Activated T-cell treated with anti-CD3 and anti-CD28 coated beads, Interleukin-2, amount 50 U/mL, for 72 hours (primary cell): Measurements from ENCODE around the gene CEP350. TPM values are rescaled to one million over a fixed set of nuclear protein-coding genes. Genes with fewer than 3 reads are reported as not detected.
A peak's percentile ranks its signal among the peaks of the same experiment; 100 is the strongest.

Experiments
- ATAC-seq, 2 donors: fragments of 150-1000 bp; cut with Tn5 transposase; replicated peaks in 1 of 2; 2 replicates each; pipeline ENCODE4 v1.10.0; 2021; ENCODE audit warnings: moderate library complexity in 2 of 2, mild to moderate bottlenecking in 1 of 2
- DNase-seq, 2 donors: peaks; one replicate each; pipeline ENCODE4 v3.0.0; 2021 to 2022; ENCODE audit warnings: mixed read lengths in 1 of 2
- H3K27ac Mint-ChIP-seq: one replicate; pipeline ENCODE4 v1.8.0; 2022; ENCODE audit warnings: mild to moderate bottlenecking, moderate library complexity, mixed read lengths
- H3K27me3 Mint-ChIP-seq: one replicate; pipeline ENCODE4 v1.8.0; 2022; ENCODE audit warnings: low read depth, mixed read lengths
- H3K36me3 Mint-ChIP-seq, 2 donors: one replicate each; pipeline ENCODE4 v1.8.0; 2022; ENCODE audit warnings: mixed read lengths in 2 of 2, mild to moderate bottlenecking in 1 of 2; ENCODE audit not compliant: insufficient read depth in 2 of 2
- H3K4me1 Mint-ChIP-seq: one replicate; pipeline ENCODE4 v1.8.0; 2022; ENCODE audit warnings: low read depth, mixed read lengths
- H3K4me3 Mint-ChIP-seq, 2 donors: one replicate each; pipeline ENCODE4 v1.8.0; 2022; ENCODE audit warnings: mild to moderate bottlenecking in 2 of 2, mixed read lengths in 2 of 2, moderate library complexity in 2 of 2
- H3K9me3 Mint-ChIP-seq, 2 donors: one replicate each; pipeline ENCODE4 v1.8.0; 2022; ENCODE audit warnings: mixed read lengths in 2 of 2
- total RNA-seq, 2 donors: library from RNA; stranded (reverse); gene quantifications; one replicate each; pipeline ENCODE4 v1.2.3, GENCODE V29; 2022

CEP350 gene
- total RNA-seq, 2 donors from 2014 or later, result 60.6 to 63.7 TPM

GRCh38 chr1:180135535-180135934 is 180.9 kb downstream of the CEP350 start:
- peaks cover 32% of the 10 kb centered on the region for H3K27me3 Mint-ChIP-seq
- peaks cover 15% of the 10 kb centered on the region for H3K4me1 Mint-ChIP-seq
- DNase-seq (no peak), ATAC-seq (no peak)
- no peaks in the 10 kb centered on the region for H3K9me3 Mint-ChIP-seq
- no peak overlapping the region for H3K27ac Mint-ChIP-seq
- H3K4me3 Mint-ChIP-seq, result no peak overlapping the region
- no peaks in the 10 kb centered on the region for H3K36me3 Mint-ChIP-seq

GRCh38 chr1:180136331-180136967 is 181.8 kb downstream of the CEP350 start:
- DNase-seq (no peak), ATAC-seq (no peak)
- no peaks in the 10 kb centered on the region for H3K9me3 Mint-ChIP-seq
- H3K4me3 Mint-ChIP-seq, result no peak overlapping the region
- no peak overlapping the region for H3K27ac Mint-ChIP-seq
- H3K36me3 Mint-ChIP-seq, result no peaks in the 10 kb centered on the region
- peaks cover 6% of the 10 kb centered on the region for H3K4me1 Mint-ChIP-seq
- peaks cover 29% of the 10 kb centered on the region for H3K27me3 Mint-ChIP-seq

- DNase-seq (no peak), ATAC-seq (no peak)
- Mint-ChIP-seq H3K27ac (no peak overlapping the region), H3K4me3 (no peak overlapping the region), H3K9me3 (no peaks in the 10 kb centered on the region), H3K27me3 (peaks cover 24% of the 10 kb centered on the region), H3K36me3 (no peaks in the 10 kb centered on the region), H3K4me1 (peaks cover under 1% of the 10 kb centered on the region)
These were observed 182.4 kb downstream of the CEP350 start for GRCh38 chr1:180136968-180137356.

- Mint-ChIP-seq H3K4me1 (no peaks in the 10 kb centered on the region), H3K9me3 (no peaks in the 10 kb centered on the region), H3K4me3 (no peak overlapping the region), H3K27me3 (peaks cover 16% of the 10 kb centered on the region), H3K36me3 (no peaks in the 10 kb centered on the region), H3K27ac (no peak overlapping the region)
- ATAC-seq, result no peak
- DNase-seq, result no peak
These were observed 183.2 kb downstream of the CEP350 start for GRCh38 chr1:180137776-180138175.

GRCh38 chr1:180141381-180141934 is 186.8 kb downstream of the CEP350 start:
- Mint-ChIP-seq H3K4me1 (no peaks in the 10 kb centered on the region), H3K36me3 (no peaks in the 10 kb centered on the region), H3K9me3 (no peaks in the 10 kb centered on the region), H3K27me3 (peaks cover 19% of the 10 kb centered on the region), H3K27ac (no peak overlapping the region), H3K4me3 (no peak overlapping the region)
- ATAC-seq (no peak), DNase-seq (no peak)

- Mint-ChIP-seq H3K4me1 (no peaks in the 10 kb centered on the region), H3K27me3 (peaks cover 10% of the 10 kb centered on the region), H3K27ac (no peak overlapping the region), H3K9me3 (no peaks in the 10 kb centered on the region), H3K4me3 (no peak overlapping the region), H3K36me3 (no peaks in the 10 kb centered on the region)
- ATAC-seq, result no peak
- no peak for DNase-seq
These were observed 188.7 kb downstream of the CEP350 start for GRCh38 chr1:180143359-180143758.

- H3K36me3 Mint-ChIP-seq, result no peaks in the 10 kb centered on the region
- ATAC-seq (no peak), DNase-seq (no peak)
- H3K4me3 Mint-ChIP-seq, result no peak overlapping the region
- peaks cover 10% of the 10 kb centered on the region for H3K27me3 Mint-ChIP-seq
- no peaks in the 10 kb centered on the region for H3K9me3 Mint-ChIP-seq
- H3K4me1 Mint-ChIP-seq, result no peaks in the 10 kb centered on the region
- no peak overlapping the region for H3K27ac Mint-ChIP-seq
These were observed 190.2 kb downstream of the CEP350 start for GRCh38 chr1:180144659-180145357.

GRCh38 chr1:180145446-180145845 is 190.8 kb downstream of the CEP350 start:
- Mint-ChIP-seq H3K9me3 (no peaks in the 10 kb centered on the region), H3K4me3 (no peak overlapping the region), H3K27me3 (peaks cover 10% of the 10 kb centered on the region), H3K27ac (no peak overlapping the region), H3K4me1 (no peaks in the 10 kb centered on the region), H3K36me3 (no peaks in the 10 kb centered on the region)
- ATAC-seq (no peak), DNase-seq (no peak)

- Mint-ChIP-seq H3K4me1 (peaks cover 12% of the 10 kb centered on the region), H3K36me3 (peaks cover 3 to 6% of the 10 kb centered on the region in 2 donors), H3K9me3 (no peaks in the 10 kb centered on the region), H3K27ac (no peak overlapping the region), H3K4me3 (no peak overlapping the region), H3K27me3 (no peaks in the 10 kb centered on the region)
- ATAC-seq (no peak), DNase-seq (no peak)
These were observed 196.4 kb downstream of the CEP350 start for GRCh38 chr1:180150982-180151381.

GRCh38 chr1:180151508-180151907 is 196.9 kb downstream of the CEP350 start:
- Mint-ChIP-seq H3K27me3 (no peaks in the 10 kb centered on the region), H3K36me3 (peaks cover 3 to 6% of the 10 kb centered on the region in 2 donors)

GRCh38 chr1:180152588-180152987 is 198.0 kb downstream of the CEP350 start:
- Mint-ChIP-seq H3K27ac (no peak overlapping the region), H3K4me1 (peaks cover 28% of the 10 kb centered on the region), H3K9me3 (no peaks in the 10 kb centered on the region), H3K4me3 (peak overlapping the region in 1 of 2 donors; percentile 2), H3K36me3 (peaks cover 3 to 6% of the 10 kb centered on the region in 2 donors), H3K27me3 (no peaks in the 10 kb centered on the region)
- ATAC-seq (no peak), DNase-seq (no peak)

More at GRCh38 chr1:180151508-180151907, 196.9 kb downstream of the CEP350 start:
- H3K27ac Mint-ChIP-seq, result no peak overlapping the region
- DNase-seq (no peak), ATAC-seq (no peak)
- peaks cover 17% of the 10 kb centered on the region for H3K4me1 Mint-ChIP-seq
- H3K9me3 Mint-ChIP-seq, result no peaks in the 10 kb centered on the region
- H3K4me3 Mint-ChIP-seq, result no peak overlapping the region

- DNase-seq (no peak), ATAC-seq (no peak)
- H3K27ac Mint-ChIP-seq, result no peak overlapping the region
- peak overlapping the region in 1 of 2 donors; percentile 94 for H3K4me3 Mint-ChIP-seq
- H3K4me1 Mint-ChIP-seq, result peaks cover 32% of the 10 kb centered on the region
- H3K27me3 Mint-ChIP-seq, result no peaks in the 10 kb centered on the region
- H3K9me3 Mint-ChIP-seq, result no peaks in the 10 kb centered on the region
- peaks cover 3 to 6% of the 10 kb centered on the region in 2 donors for H3K36me3 Mint-ChIP-seq
These were observed 198.4 kb downstream of the CEP350 start for GRCh38 chr1:180153032-180153431.

GRCh38 chr1:180154003-180154324 is 199.4 kb downstream of the CEP350 start:
- no peak for DNase-seq
- no peaks in the 10 kb centered on the region for H3K9me3 Mint-ChIP-seq
- no peak for ATAC-seq
- H3K36me3 Mint-ChIP-seq, result peaks cover 3 to 6% of the 10 kb centered on the region in 2 donors
- peak overlapping the region; percentile 93 to 94 for H3K4me3 Mint-ChIP-seq
- no peaks in the 10 kb centered on the region for H3K27me3 Mint-ChIP-seq
- H3K27ac Mint-ChIP-seq, result peak overlapping the region; percentile 69
- H3K4me1 Mint-ChIP-seq, result peaks cover 36% of the 10 kb centered on the region
